IMR-90 (cell line): ENCODE measurements around the gene C14orf119. TPM values are rescaled to one million over a fixed set of nuclear protein-coding genes. Genes with fewer than 3 reads are reported as not detected.

Experiments used
- ATAC-seq: fragments of 200-7000 bp; cut with Tn5 transposase; 2 replicates; pipeline ENCODE4 v1.9.1; 2020; ENCODE audit warnings: low read depth, mild to moderate bottlenecking, moderate library complexity
- BruUV-seq: library from RNA; stranded (reverse); fragments of 400-500 nt; replicated peaks from 2 replicates; lab custom pipeline; 2021; lab: Mats Ljungman, UMichigan
- CTCF ChIA-PET: fragments of 300-600 bp; formaldehyde crosslinking; extraction: SDS; loops from one replicate; lab custom pipeline; 2021; ENCODE audit warnings: antibody characterized with exemption; lab: Yijun Ruan, JAX
- POLR2A ChIA-PET: fragments of 300-600 bp; sonication (Branson Sonifier 250); formaldehyde crosslinking; loops from one replicate; lab custom pipeline; 2022; ENCODE audit warnings: antibody characterized with exemption; ENCODE audit not compliant: unreplicated experiment; lab: Charles Lee
- DNase-seq: peaks from one replicate; pipeline ENCODE4 v3.0.0; 2013
- H2AFZ ChIP-seq: replicated peaks from 2 replicates; pipeline ENCODE3; 2013; ENCODE audit warnings: low read length, mild to moderate bottlenecking; ENCODE audit not compliant: poor library complexity
- H2AK5ac ChIP-seq: 2 replicates; pipeline ENCODE4 v1.6.1; 2013; ENCODE audit warnings: low read depth, low read length, inconsistent platforms
- H2AK9ac ChIP-seq: replicated peaks from 2 replicates; pipeline ENCODE3; 2013; ENCODE audit warnings: mild to moderate bottlenecking, low read depth, low read length, moderate library complexity; ENCODE audit not compliant: poor library complexity
- H2BK120ac ChIP-seq: 2 replicates; pipeline ENCODE4 v1.6.1; 2013; ENCODE audit warnings: low read depth, low read length, inconsistent platforms
- H2BK15ac ChIP-seq: 3 replicates; pipeline ENCODE4 v1.6.1; 2013; ENCODE audit warnings: low read depth, low read length, inconsistent platforms
- H2BK20ac ChIP-seq: 2 replicates; pipeline ENCODE4 v1.6.1; 2013; ENCODE audit warnings: low read depth, mild to moderate bottlenecking, inconsistent platforms, low read length, moderate library complexity
- H2BK5ac ChIP-seq: 2 replicates; pipeline ENCODE4 v1.6.1; 2013; ENCODE audit warnings: mild to moderate bottlenecking, low read depth, low read length, inconsistent platforms; ENCODE audit not compliant: poor library complexity, severe bottlenecking
- H3K14ac ChIP-seq: replicated peaks from 2 replicates; pipeline ENCODE4 v1.6.1; 2013; ENCODE audit warnings: low read depth, low read length, inconsistent platforms
- H3K18ac ChIP-seq: 2 replicates; pipeline ENCODE4 v1.6.1; 2013; ENCODE audit warnings: low read depth, low read length, control low read depth
- H3K23ac ChIP-seq: 2 replicates; pipeline ENCODE4 v1.6.1; 2013; ENCODE audit warnings: low read depth, low read length, inconsistent platforms
- H3K27ac ChIP-seq: 2 replicates; pipeline ENCODE4 v1.5.1; 2013; ENCODE audit warnings: mild to moderate bottlenecking, control low read depth, low read length; ENCODE audit not compliant: insufficient read depth
- H3K27me3 ChIP-seq: 2 replicates; pipeline ENCODE4 v1.6.1; 2013; ENCODE audit warnings: low read length; ENCODE audit not compliant: control insufficient read depth, insufficient read depth
- H3K36me3 ChIP-seq: 2 replicates; pipeline ENCODE4 v1.6.1; 2013; ENCODE audit warnings: low read length, mixed read lengths; ENCODE audit not compliant: control insufficient read depth, insufficient read depth
- H3K4ac ChIP-seq: 2 replicates; pipeline ENCODE4 v1.6.1; 2013; ENCODE audit warnings: low read depth, low read length, inconsistent platforms
- H3K4me1 ChIP-seq: 2 replicates; pipeline ENCODE4 v1.6.1; 2013; ENCODE audit warnings: low read length, mixed read lengths; ENCODE audit not compliant: control insufficient read depth, insufficient read depth
- H3K4me2 ChIP-seq: 2 replicates; pipeline ENCODE4 v1.6.1; 2013; ENCODE audit warnings: low read depth, mild to moderate bottlenecking, control low read depth, low read length, moderate library complexity
- H3K4me3 ChIP-seq: 2 replicates; pipeline ENCODE4 v1.5.1; 2013; ENCODE audit warnings: low read depth, mild to moderate bottlenecking, control low read depth, low read length, moderate library complexity; ENCODE audit not compliant: insufficient read depth
- H3K56ac ChIP-seq: 2 replicates; pipeline ENCODE4 v1.6.1; 2013; ENCODE audit warnings: low read length, inconsistent platforms; ENCODE audit not compliant: insufficient read depth; ENCODE audit errors: extremely low read depth
- H3K79me1 ChIP-seq, 2 experiments: 2 replicates each; pipeline ENCODE4 v1.6.1; 2013; ENCODE audit warnings: low read length in 2 of 2, inconsistent platforms in 1 of 2, low read depth in 1 of 2
- H3K9ac ChIP-seq: 2 replicates; pipeline ENCODE4 v1.6.1; 2013; ENCODE audit warnings: low read depth, low read length, control low read depth
- H3K9me1 ChIP-seq: 2 replicates; pipeline ENCODE4 v1.6.1; 2013; ENCODE audit warnings: low read length, inconsistent platforms; ENCODE audit not compliant: insufficient read depth
- H3K9me3 ChIP-seq: 2 replicates; pipeline ENCODE4 v1.6.1; 2013; ENCODE audit warnings: low read length; ENCODE audit not compliant: control insufficient read depth, insufficient read depth
- H4K20me1 ChIP-seq: 2 replicates; pipeline ENCODE4 v1.6.1; 2013; ENCODE audit warnings: low read length, inconsistent platforms; ENCODE audit not compliant: insufficient read depth
- H4K5ac ChIP-seq: 2 replicates; pipeline ENCODE4 v1.6.1; 2013; ENCODE audit warnings: mild to moderate bottlenecking, low read depth, low read length, control low read depth
- H4K8ac ChIP-seq, 2 experiments: 2 replicates each; pipeline ENCODE4 v1.6.1; 2013; ENCODE audit warnings: low read depth in 2 of 2, low read length in 2 of 2, control low read depth in 1 of 2, inconsistent platforms in 1 of 2
- H4K91ac ChIP-seq: 2 replicates; pipeline ENCODE4 v1.6.1; 2013; ENCODE audit warnings: low read depth, low read length, inconsistent platforms; ENCODE audit not compliant: insufficient read depth
- BHLHE40 ChIP-seq: fragments of 150-350 bp; IDR thresholded peaks from 2 replicates; pipeline ENCODE4 v1.6.1; 2016; ENCODE audit warnings: mild to moderate bottlenecking, low read depth, low read length
- CHD1 ChIP-seq: IDR thresholded peaks from 2 replicates; pipeline ENCODE4 v1.6.1; 2012; ENCODE audit warnings: low read depth, low read length, improper control_type of control experiment
- FOS ChIP-seq: fragments of 150-350 bp; IDR thresholded peaks from 2 replicates; pipeline ENCODE4 v1.6.1; 2016; ENCODE audit warnings: low read depth, low read length
- MAZ ChIP-seq: IDR thresholded peaks from 2 replicates; pipeline ENCODE4 v1.6.1; 2012; ENCODE audit warnings: low read depth, mild to moderate bottlenecking, low read length, improper control_type of control experiment, moderate library complexity, borderline replicate concordance
- NFE2L2 ChIP-seq: fragments of 150-350 bp; IDR thresholded peaks from 2 replicates; pipeline ENCODE4 v1.6.1; 2016; ENCODE audit warnings: low read depth, mild to moderate bottlenecking, low read length
- POLR2A ChIP-seq: IDR thresholded peaks from 2 replicates; pipeline ENCODE4 v1.6.1; 2012; ENCODE audit warnings: mild to moderate bottlenecking, low read depth, low read length
- RCOR1 ChIP-seq: IDR thresholded peaks from 2 replicates; pipeline ENCODE4 v1.6.1; 2012; ENCODE audit warnings: mild to moderate bottlenecking, low read length, improper control_type of control experiment; ENCODE audit not compliant: insufficient replicate concordance
- SMC3 ChIP-seq: fragments of 150-350 bp; IDR thresholded peaks from 2 replicates; pipeline ENCODE4 v1.6.1; 2016; ENCODE audit warnings: low read depth, mild to moderate bottlenecking, antibody characterized with exemption, low read length, moderate library complexity
- WGBS, 2 experiments: methylation state at CpG; one replicate each; pipeline versions ENCODE4 v1.1.5 to v1.1.7; 2013; ENCODE audit warnings: missing lambda C conversion rate in 2 of 2; ENCODE audit not compliant: insufficient read length in 1 of 2; ENCODE audit errors: extremely low coverage in 2 of 2; 5-methylcytosine and 5-hydroxymethylcytosine counted together
- dilution Hi-C: fragments of 300-500 bp; cut with HindIII; formaldehyde crosslinking; loops from one replicate; pipeline ENCODE4 v1.14.3; 2018; ENCODE audit warnings: low sequenced_read_pairs; ENCODE audit not compliant: unreplicated experiment
- in situ Hi-C: fragments of 300-500 bp; cut with MboI; formaldehyde crosslinking; loops from 3 replicates; pipeline ENCODE4 v1.14.3; 2019; ENCODE audit warnings: low sequenced_read_pairs, inconsistent platforms, mixed read lengths
- intact Hi-C: fragments of 100-400 bp; cut with micrococcal nuclease; formaldehyde crosslinking; loops from 2 replicates; pipeline ENCODE4 v1.10.0; 2022
- polyA plus RNA-seq, 3 experiments: library from polyadenylated mRNA; depleted of rRNA; stranded (reverse); fragments of >200 nt; gene quantifications; 2 replicates each; pipeline ENCODE4 v1.2.3, GENCODE V29; 2012; ENCODE audit warnings: low replicate concordance in 1 of 3
- total RNA-seq: library from RNA; depleted of rRNA; stranded (reverse); fragments of >200 nt; gene quantifications from 2 replicates; pipeline ENCODE4 v1.2.3, GENCODE V29; 2012
- TF ChIP-seq, protein P1 (sequence below): conservative IDR thresholded peaks from 2 replicates; pipeline ENCODE4 v1.5.1; 2012; ENCODE audit warnings: mild to moderate bottlenecking, low read depth, low read length, improper control_type of control experiment

Gene C14orf119
- total and polyA plus RNA-seq, 2 of the 4 experiments (the other 2 are of a cell fraction): 74.0 to 83.7 TPM

DNA sequence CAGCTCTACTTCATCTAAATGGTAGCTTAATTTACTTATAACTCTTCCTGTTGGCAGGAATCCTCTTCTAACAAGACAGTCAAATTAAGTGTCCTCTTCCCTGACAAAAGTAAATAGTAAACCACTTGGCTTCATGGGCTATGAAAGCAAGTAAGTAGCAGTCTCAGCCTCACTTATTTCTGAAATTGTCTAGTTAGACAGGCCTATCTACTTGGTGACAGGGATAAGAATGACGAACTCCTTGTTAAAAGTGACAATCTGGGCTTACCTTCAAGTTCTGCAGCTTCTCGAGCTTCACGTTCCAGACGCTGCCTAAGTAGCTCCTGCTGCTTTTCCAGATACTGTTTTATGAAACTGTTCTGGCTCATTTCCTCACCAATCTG lies 5.1 kb upstream of the C14orf119 start:
- Histone ChIP-seq H3K9me3 (no peaks in the 10 kb centered on the region), H3K9ac (no peak overlapping the region), H3K79me1 (peaks cover 27 to 50% of the 10 kb centered on the region in 2 experiments), H3K4me1 (no peaks in the 10 kb centered on the region; the same call in 1 of the 2 replicates), H3K4ac (no peak overlapping the region), H3K27me3 (no peaks in the 10 kb centered on the region), H2BK5ac (no peak overlapping the region), H3K4me2 (no peak overlapping the region), H2BK20ac (no peak overlapping the region), H2BK120ac (no peak overlapping the region), H3K36me3 (peaks cover 21% of the 10 kb centered on the region), H3K27ac (no peak overlapping the region), H2BK15ac (no peak overlapping the region), H4K8ac (no peak overlapping the region), H3K56ac (no peak overlapping the region), H3K4me3 (no peak overlapping the region), H2AFZ (no peak overlapping the region), H3K9me1 (no peaks in the 10 kb centered on the region), H2AK5ac (no peak overlapping the region), H4K5ac (no peak overlapping the region), H3K18ac (no peak overlapping the region), H4K91ac (no peak overlapping the region), H2AK9ac (no peak overlapping the region), H3K23ac (peak overlapping the region; percentile 20; the same call in 1 of the 2 replicates), H4K20me1 (peaks cover 22% of the 10 kb centered on the region; the same call in 1 of the 2 replicates), H3K14ac (no peak overlapping the region)
- CTCF ChIA-PET: interaction anchor here (1.4 kb wide), 2 partner anchors 13 to 21 kb away, joined by 5 to 7 read pairs; no protein-coding TSS in a partner anchor
- no peak for TF ChIP-seq SMC3
- no peak for TF ChIP-seq POLR2A
- TF ChIP-seq CHD1: no peak
- no peak for TF ChIP-seq FOS
- no peak for TF ChIP-seq BHLHE40
- TF ChIP-seq, protein P1, sequence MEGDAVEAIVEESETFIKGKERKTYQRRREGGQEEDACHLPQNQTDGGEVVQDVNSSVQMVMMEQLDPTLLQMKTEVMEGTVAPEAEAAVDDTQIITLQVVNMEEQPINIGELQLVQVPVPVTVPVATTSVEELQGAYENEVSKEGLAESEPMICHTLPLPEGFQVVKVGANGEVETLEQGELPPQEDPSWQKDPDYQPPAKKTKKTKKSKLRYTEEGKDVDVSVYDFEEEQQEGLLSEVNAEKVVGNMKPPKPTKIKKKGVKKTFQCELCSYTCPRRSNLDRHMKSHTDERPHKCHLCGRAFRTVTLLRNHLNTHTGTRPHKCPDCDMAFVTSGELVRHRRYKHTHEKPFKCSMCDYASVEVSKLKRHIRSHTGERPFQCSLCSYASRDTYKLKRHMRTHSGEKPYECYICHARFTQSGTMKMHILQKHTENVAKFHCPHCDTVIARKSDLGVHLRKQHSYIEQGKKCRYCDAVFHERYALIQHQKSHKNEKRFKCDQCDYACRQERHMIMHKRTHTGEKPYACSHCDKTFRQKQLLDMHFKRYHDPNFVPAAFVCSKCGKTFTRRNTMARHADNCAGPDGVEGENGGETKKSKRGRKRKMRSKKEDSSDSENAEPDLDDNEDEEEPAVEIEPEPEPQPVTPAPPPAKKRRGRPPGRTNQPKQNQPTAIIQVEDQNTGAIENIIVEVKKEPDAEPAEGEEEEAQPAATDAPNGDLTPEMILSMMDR: no peak
- TF ChIP-seq MAZ: no peak
- no peak for TF ChIP-seq RCOR1
- no peak for TF ChIP-seq NFE2L2
- BruUV-seq: no TSS peak
- dilution Hi-C loops (no loop called here), intact Hi-C loops (no loop called here), in situ Hi-C loops (loop anchor here (25.0 kb wide), 1 partner anchor 1047 kb away; the partner anchor contains the start of genes EMC9, FITM1, PSME1 and PSME2)
- no peak for DNase-seq
- 93% methylated on average over 3 of the region's 4 CpGs; no CpG with 5 or more reads in 1 of the 2 experiments for WGBS, 2 experiments
- ATAC-seq: no peak
- POLR2A ChIA-PET: interaction anchor here (0.7 kb wide), 1 partner anchor 11 kb away, joined by 3 read pairs; no protein-coding TSS in a partner anchor
